Astrocyte of the cerebellum (primary cell): ENCODE results near the gene LDLR.

Experiments
- DNase-seq: peaks from one replicate; pipeline ENCODE4 v3.0.0-alpha.2; 2011; ENCODE audit warnings: low read depth
- H3K4me3 ChIP-seq: 2 replicates; pipeline ENCODE4 v1.5.1; 2011; ENCODE audit warnings: mild to moderate bottlenecking, low read depth, low read length, moderate library complexity
- CTCF ChIP-seq: IDR thresholded peaks from 2 replicates; pipeline ENCODE4 v1.5.1; 2012; ENCODE audit warnings: low read length, low read depth, moderate library complexity, mild to moderate bottlenecking; ENCODE audit errors: missing control alignments
- in situ Hi-C: cut with HindIII; loops from 2 replicates; pipeline ENCODE4 v1.10.0; 2017; ENCODE audit warnings: low sequenced_read_pairs

Gene LDLR

GRCh38 chr19:11059511-11060358 is 29.5 kb upstream of the LDLR start:
- DNase-seq: no peak
- no peak overlapping the region for H3K4me3 ChIP-seq
- no peak for TF ChIP-seq CTCF
- in situ Hi-C loops: loop anchor here (5.0 kb wide), 2 partner anchors 72 to 97 kb away; partner anchors contain the start of gene SMARCA4

- no peak for TF ChIP-seq CTCF
These were observed 27.3 kb upstream of the LDLR start for GRCh38 chr19:11061952-11062351.

GRCh38 chr19:11063434-11063833 is 25.8 kb upstream of the LDLR start:
- in situ Hi-C loops: loop anchor here (5.0 kb wide), 2 partner anchors 76 to 101 kb away; partner anchors contain the start of gene SMARCA4
- H3K4me3 ChIP-seq: no peak overlapping the region
- no peak for TF ChIP-seq CTCF
- DNase-seq: no peak

More at GRCh38 chr19:11061952-11062351, 27.3 kb upstream of the LDLR start:
- DNase-seq: no peak
- no peak overlapping the region for H3K4me3 ChIP-seq
- in situ Hi-C loops: loop anchor here (5.0 kb wide), 2 partner anchors 75 to 100 kb away; partner anchors contain the start of gene SMARCA4

GRCh38 chr19:11064831-11065303 is 24.4 kb upstream of the LDLR start:
- no peak for DNase-seq
- in situ Hi-C loops: loop anchor here (5.0 kb wide), 2 partner anchors 78 to 103 kb away; partner anchors contain the start of gene SMARCA4
- H3K4me3 ChIP-seq: no peak overlapping the region
- no peak for TF ChIP-seq CTCF

- no peak for TF ChIP-seq CTCF
- in situ Hi-C loops: no loop called here
- H3K4me3 ChIP-seq: no peak overlapping the region
- DNase-seq: no peak
These were observed 22.9 kb upstream of the LDLR start for GRCh38 chr19:11066326-11066725.

GRCh38 chr19:11067356-11068113 is 21.7 kb upstream of the LDLR start:
- in situ Hi-C loops: no loop called here
- DNase-seq: no peak
- TF ChIP-seq CTCF: no peak

More at GRCh38 chr19:11067356-11068113, 21.7 kb upstream of the LDLR start:
- no peak overlapping the region for H3K4me3 ChIP-seq
